Activated CD8-positive, alpha-beta T cell treated with anti-CD3 and anti-CD28 coated beads, Interleukin-2, amount 10 ng/mL, durations not matched to agents 7 days and 5 days (primary cell): ENCODE data around the gene ZNF296. TPM values are rescaled to one million over a fixed set of nuclear protein-coding genes. Genes with fewer than 3 reads are reported as not detected.

Source experiments
- ATAC-seq: fragments of 150-1000 bp; cut with Tn5 transposase; one replicate; pipeline ENCODE4 v1.10.0; 2021; ENCODE audit warnings: moderate library complexity
- CTCF ChIA-PET: fragments of 350-600 bp; sonication (Branson Sonifier 250); formaldehyde crosslinking; loops from one replicate; lab custom pipeline; 2021; ENCODE audit warnings: antibody characterized with exemption; lab: Charles Lee
- POLR2A ChIA-PET: fragments of 350-600 bp; sonication (Branson Sonifier 250); formaldehyde crosslinking; loops from one replicate; lab custom pipeline; 2021; ENCODE audit warnings: antibody characterized with exemption; lab: Charles Lee
- DNase-seq: peaks from one replicate; pipeline ENCODE4 v3.0.0-alpha.2; 2020
- H3K27ac Mint-ChIP-seq: one replicate; pipeline ENCODE4 v1.8.0; 2021; ENCODE audit warnings: mild to moderate bottlenecking, mixed read lengths
- H3K27me3 Mint-ChIP-seq: one replicate; pipeline ENCODE4 v1.8.0; 2021; ENCODE audit warnings: low read depth, mixed read lengths
- H3K36me3 Mint-ChIP-seq: one replicate; pipeline ENCODE4 v1.8.0; 2021; ENCODE audit warnings: low read depth, mixed read lengths
- H3K4me1 Mint-ChIP-seq: one replicate; pipeline ENCODE4 v1.8.0; 2021; ENCODE audit warnings: low read depth, mixed read lengths
- H3K4me3 Mint-ChIP-seq: one replicate; pipeline ENCODE4 v1.8.0; 2021; ENCODE audit warnings: mild to moderate bottlenecking, mixed read lengths
- H3K9me3 Mint-ChIP-seq: one replicate; pipeline ENCODE4 v1.8.0; 2022; ENCODE audit warnings: mixed read lengths; ENCODE audit not compliant: insufficient read depth
- total RNA-seq, 2 experiments: library from RNA; stranded (reverse); gene quantifications; one replicate each; pipeline ENCODE4 v1.2.3, GENCODE V29; 2021

ZNF296 gene
- total RNA-seq, 2 experiments from 2014 or later, result 6.2 to 6.3 TPM

- Mint-ChIP-seq H3K27ac (no peak overlapping the region), H3K4me1 (no peaks in the 10 kb centered on the region), H3K4me3 (no peak overlapping the region), H3K36me3 (peaks cover 45% of the 10 kb centered on the region), H3K27me3 (no peaks in the 10 kb centered on the region), H3K9me3 (no peaks in the 10 kb centered on the region)
- ChIA-PET CTCF (interaction anchor here (4.9 kb wide), 1 partner anchor 68 kb away, joined by 17 read pairs; no protein-coding TSS in a partner anchor), POLR2A (no interaction called here)
- ATAC-seq (no peak), DNase-seq (no peak)
These were observed 19.4 kb downstream of the ZNF296 start for GRCh38 chr19:45056831-45057230.

DNA sequence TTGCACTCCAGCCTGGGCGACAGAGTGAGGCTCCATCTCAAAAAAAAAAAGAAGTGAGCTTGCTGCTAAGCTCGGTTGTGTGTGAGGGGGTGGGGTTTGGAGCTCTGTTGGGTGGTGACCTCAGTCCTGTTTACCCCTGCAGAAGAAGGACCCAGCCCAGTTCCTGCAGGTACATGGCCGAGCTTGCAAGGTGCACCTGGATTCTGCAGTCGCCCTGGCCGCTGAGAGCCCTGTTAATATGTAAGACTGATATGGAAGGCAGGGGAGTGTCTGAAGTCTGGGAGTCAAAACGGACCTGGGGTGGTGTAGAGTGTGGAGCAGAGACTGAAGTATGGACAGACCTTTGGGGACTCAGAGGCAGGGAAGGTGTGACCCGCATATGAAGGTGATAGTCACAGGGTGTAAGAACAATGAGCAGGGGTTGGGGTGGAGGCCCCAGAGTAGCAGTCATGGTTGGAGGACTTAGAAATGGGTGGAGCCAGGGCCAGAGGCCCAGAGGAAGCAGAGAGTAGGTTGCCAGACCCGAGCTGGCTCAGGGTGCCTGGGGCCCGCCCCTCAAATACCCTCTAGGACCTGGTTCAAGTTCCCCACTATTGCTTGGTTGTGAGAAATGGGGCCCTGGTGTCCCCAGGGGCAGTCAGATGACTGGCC, 24.2 kb downstream of the ZNF296 start:
- H3K36me3 Mint-ChIP-seq, result peaks cover 23% of the 10 kb centered on the region
- peaks cover 11% of the 10 kb centered on the region for H3K4me1 Mint-ChIP-seq
- no peak for ATAC-seq
- no peak for DNase-seq
- no peaks in the 10 kb centered on the region for H3K9me3 Mint-ChIP-seq
- ChIA-PET CTCF (interaction anchor here (4.1 kb wide), 1 partner anchor 8 kb away, joined by 23 read pairs; no protein-coding TSS in a partner anchor), POLR2A (interaction anchor here (0.8 kb wide), 1 partner anchor 12 kb away, joined by 4 read pairs; no protein-coding TSS in a partner anchor)
- no peaks in the 10 kb centered on the region for H3K27me3 Mint-ChIP-seq
- H3K27ac Mint-ChIP-seq, result no peak overlapping the region
- no peak overlapping the region for H3K4me3 Mint-ChIP-seq

- no peak for ATAC-seq
- CTCF ChIA-PET, result interaction anchor here (4.1 kb wide), 1 partner anchor 10 kb away, joined by 23 read pairs; no protein-coding TSS in a partner anchor
- POLR2A ChIA-PET, result no interaction called here
These were observed 26.2 kb downstream of the ZNF296 start for GRCh38 chr19:45050036-45050435.

DNA sequence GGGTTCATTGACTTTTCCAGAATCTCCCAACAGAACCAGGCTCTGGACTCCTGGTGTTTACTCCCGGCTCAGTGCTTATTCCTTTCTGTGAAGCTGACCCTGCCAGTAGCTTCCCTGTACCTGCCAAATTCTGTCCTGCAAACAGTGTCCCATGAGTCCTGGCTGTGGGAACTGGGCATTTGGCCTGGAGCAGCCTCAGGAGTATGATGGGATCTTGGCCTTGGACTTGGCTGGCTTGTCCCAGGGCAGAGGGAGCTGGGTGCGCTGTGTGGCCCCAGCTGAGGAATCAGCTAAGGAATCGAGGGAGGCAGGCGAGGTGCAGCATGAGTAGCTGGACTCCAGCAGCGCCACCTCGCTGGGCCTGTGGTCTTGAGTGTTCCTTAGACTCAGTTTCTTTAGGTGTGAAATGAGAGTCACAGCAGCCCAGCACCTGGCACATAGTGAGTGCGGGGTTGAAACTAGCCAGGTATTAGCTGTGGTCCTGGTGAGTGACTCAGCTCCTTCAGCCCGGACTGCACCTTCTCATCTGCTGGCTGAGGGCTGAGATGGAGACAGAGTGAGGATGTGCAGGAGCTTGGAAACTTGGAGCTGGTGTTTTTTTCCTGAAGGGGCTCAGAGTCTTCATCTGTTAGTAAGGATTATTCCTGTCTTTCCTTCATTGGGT, 27.1 kb downstream of the ZNF296 start:
- POLR2A ChIA-PET, result interaction anchor here (0.9 kb wide), 1 partner anchor 11 kb away, joined by 5 read pairs; the partner anchor contains the start of gene CLASRP
- H3K9me3 Mint-ChIP-seq, result no peaks in the 10 kb centered on the region
- DNase-seq, result no peak
- H3K36me3 Mint-ChIP-seq, result peaks cover 37% of the 10 kb centered on the region
- peaks cover 29% of the 10 kb centered on the region for H3K4me1 Mint-ChIP-seq
- H3K4me3 Mint-ChIP-seq, result no peak overlapping the region
- peak overlapping the region; percentile 37 for H3K27ac Mint-ChIP-seq
- no peaks in the 10 kb centered on the region for H3K27me3 Mint-ChIP-seq
- ATAC-seq, result no peak
- CTCF ChIA-PET, result interaction anchor here (4.1 kb wide), 1 partner anchor 10 kb away, joined by 23 read pairs; no protein-coding TSS in a partner anchor

More at GRCh38 chr19:45050036-45050435, 26.2 kb downstream of the ZNF296 start:
- Mint-ChIP-seq H3K36me3 (peaks cover 39% of the 10 kb centered on the region), H3K4me1 (peaks cover 29% of the 10 kb centered on the region), H3K4me3 (no peak overlapping the region), H3K27ac (peak overlapping the region; percentile 37), H3K27me3 (no peaks in the 10 kb centered on the region), H3K9me3 (no peaks in the 10 kb centered on the region)
- no peak for DNase-seq

- H3K9me3 Mint-ChIP-seq, result no peaks in the 10 kb centered on the region
- ChIA-PET CTCF (interaction anchor here (1.2 to 3.6 kb wide), 2 partner anchors 12 to 131 kb away, joined by 3 to 24 read pairs; partner anchors contain the start of genes BLOC1S3 and TRAPPC6A), POLR2A (no interaction called here)
- peaks cover 40% of the 10 kb centered on the region for H3K36me3 Mint-ChIP-seq
- peaks cover 29% of the 10 kb centered on the region for H3K4me1 Mint-ChIP-seq
- peak overlapping the region; percentile 85 for H3K27ac Mint-ChIP-seq
- DNase-seq (no peak), ATAC-seq (no peak)
- peak overlapping the region; percentile 67 for H3K4me3 Mint-ChIP-seq
- H3K27me3 Mint-ChIP-seq, result no peaks in the 10 kb centered on the region
These were observed 29.0 kb downstream of the ZNF296 start for GRCh38 chr19:45047188-45047797.

DNA sequence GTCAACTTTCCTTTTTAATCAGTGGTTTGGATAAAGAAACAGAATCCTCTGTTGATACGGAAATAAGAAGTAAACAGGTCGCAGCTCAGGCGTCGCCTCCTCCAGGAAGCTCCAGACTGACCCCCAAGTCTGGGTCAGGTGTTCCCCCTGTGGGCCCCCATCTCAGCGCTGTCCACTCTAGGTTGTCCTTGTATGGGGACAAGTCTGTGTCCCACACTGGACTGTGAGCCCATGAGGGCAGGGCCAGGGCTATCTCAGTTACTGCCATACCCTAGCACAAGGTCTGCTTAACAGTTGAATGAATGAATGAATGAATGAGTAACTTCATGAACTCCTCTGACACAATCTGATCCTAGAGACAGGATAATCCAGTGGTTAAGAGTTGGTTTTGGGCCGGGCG, 29.9 kb downstream of the ZNF296 start:
- DNase-seq (no peak), ATAC-seq (no peak)
- Mint-ChIP-seq H3K27ac (peak overlapping the region; percentile 85), H3K36me3 (peaks cover 44% of the 10 kb centered on the region), H3K27me3 (no peaks in the 10 kb centered on the region), H3K4me1 (peaks cover 36% of the 10 kb centered on the region), H3K4me3 (no peak overlapping the region), H3K9me3 (no peaks in the 10 kb centered on the region)
- ChIA-PET CTCF (interaction anchor here (3.6 kb wide), 1 partner anchor 13 kb away, joined by 24 read pairs; no protein-coding TSS in a partner anchor), POLR2A (no interaction called here)

- POLR2A ChIA-PET, result interaction anchor here (0.6 kb wide), 1 partner anchor 29 kb away, joined by 3 read pairs; no protein-coding TSS in a partner anchor
- Mint-ChIP-seq H3K27me3 (no peaks in the 10 kb centered on the region), H3K36me3 (peaks cover 45% of the 10 kb centered on the region), H3K4me1 (peaks cover 40% of the 10 kb centered on the region), H3K9me3 (no peaks in the 10 kb centered on the region), H3K4me3 (no peak overlapping the region), H3K27ac (peak overlapping the region; percentile 85)
- CTCF ChIA-PET, result interaction anchor here (3.6 kb wide), 1 partner anchor 14 kb away, joined by 24 read pairs; no protein-coding TSS in a partner anchor
- ATAC-seq (no peak), DNase-seq (no peak)
These were observed 30.5 kb downstream of the ZNF296 start for GRCh38 chr19:45045671-45046353.

GRCh38 chr19:45041125-45041524, 35.2 kb downstream of the ZNF296 start:
- ATAC-seq (no peak), DNase-seq (no peak)
- CTCF ChIA-PET, result interaction anchor here (1.4 to 3.8 kb wide), 2 partner anchors 19 to 51 kb away, joined by 3 to 15 read pairs; no protein-coding TSS in a partner anchor
- no peak overlapping the region for H3K4me3 Mint-ChIP-seq
- POLR2A ChIA-PET, result interaction anchor here (1.1 kb wide), 1 partner anchor 39 kb away, joined by 3 read pairs; no protein-coding TSS in a partner anchor
- H3K9me3 Mint-ChIP-seq, result no peaks in the 10 kb centered on the region
- peaks cover 45% of the 10 kb centered on the region for H3K36me3 Mint-ChIP-seq
- peaks cover 36% of the 10 kb centered on the region for H3K4me1 Mint-ChIP-seq
- no peaks in the 10 kb centered on the region for H3K27me3 Mint-ChIP-seq
- H3K27ac Mint-ChIP-seq, result peak overlapping the region; percentile 76

GRCh38 chr19:45040059-45040771, 36.1 kb downstream of the ZNF296 start:
- no peak for ATAC-seq
- POLR2A ChIA-PET, result interaction anchor here (0.7 to 2.7 kb wide), 5 partner anchors 11 to 139 kb away, joined by 3 to 26 read pairs (median 4); partner anchors contain the start of genes BLOC1S3, GEMIN7, RELB and TRAPPC6A
- peak overlapping the region; percentile 94 for H3K27ac Mint-ChIP-seq

More at GRCh38 chr19:45040059-45040771, 36.1 kb downstream of the ZNF296 start:
- peaks cover 28% of the 10 kb centered on the region for H3K4me1 Mint-ChIP-seq
- no peaks in the 10 kb centered on the region for H3K27me3 Mint-ChIP-seq
- DNase-seq, result no peak
- peaks cover 39% of the 10 kb centered on the region for H3K36me3 Mint-ChIP-seq
- H3K4me3 Mint-ChIP-seq, result peak overlapping the region; percentile 90
- no peaks in the 10 kb centered on the region for H3K9me3 Mint-ChIP-seq
- CTCF ChIA-PET, result interaction anchor here (1.1 to 3.8 kb wide), 8 partner anchors 11 to 208 kb away, joined by 3 to 24 read pairs (median 6); no protein-coding TSS in a partner anchor
